ENCODE results near the gene ERBB4. TPM values are rescaled to one million over a fixed set of nuclear protein-coding genes. Genes with fewer than 3 reads are reported as not detected.

Gene ERBB4
- total RNA-seq, 2 experiments from 2014 or later: not detected

GRCh38 chr2:211568439-211568838 lies 970.2 kb downstream of the ERBB4 start:
- Mint-ChIP-seq H3K9me3 (peaks cover 2% of the 10 kb centered on the region), H3K36me3 (ENCODE audit: low read depth) (no peaks in the 10 kb centered on the region), H3K27me3 (no peaks in the 10 kb centered on the region), H3K4me3 (no peak overlapping the region), H3K4me1 (ENCODE audit: low read depth) (no peaks in the 10 kb centered on the region), H3K27ac (no peak overlapping the region)
- Histone ChIP-seq H3K4me1 (ENCODE audit: insufficient read depth, low read length) (no peaks in the 10 kb centered on the region), H3K9me3 (ENCODE audit: control insufficient read depth in 1 of 2, insufficient read depth in 1 of 2, low read length in 2 of 2) (peaks cover 0 to 3% of the 10 kb centered on the region in 2 experiments), H3K4me3 (ENCODE audit: low read length) (no peak overlapping the region), H3K36me3 (ENCODE audit: insufficient read depth, low read length) (no peaks in the 10 kb centered on the region), H3K27me3 (ENCODE audit: control insufficient read depth in 1 of 2, insufficient read depth in 2 of 2, low read length in 2 of 2) (no peaks in the 10 kb centered on the region), H3K27ac (ENCODE audit: low read depth in 1 of 2, low read length in 2 of 2) (no peak overlapping the region)
- POLR2A ChIA-PET: no interaction called here
- CTCF ChIA-PET: no interaction called here
- no peak for TF ChIP-seq CTCF (IDR thresholded peaks at IDR 0.05)
- DNase-seq (no peak), ATAC-seq (ENCODE audit: poor library complexity) (no peak)
- intact Hi-C loops (cut with DNase I, micrococcal nuclease): no loop called here

GRCh38 chr2:211564441-211564840 lies 974.2 kb downstream of the ERBB4 start:
- no peak for TF ChIP-seq CTCF (IDR thresholded peaks at IDR 0.05)
- ChIA-PET CTCF (no interaction called here), POLR2A (no interaction called here)
- no peaks in the 10 kb centered on the region for H3K9me3 ChIP-seq (ENCODE audit: control insufficient read depth in 1 of 2, insufficient read depth in 1 of 2, low read length in 2 of 2)
- H3K36me3 ChIP-seq (ENCODE audit: insufficient read depth, low read length): no peaks in the 10 kb centered on the region
- Mint-ChIP-seq H3K4me1 (ENCODE audit: low read depth) (no peaks in the 10 kb centered on the region), H3K36me3 (ENCODE audit: low read depth) (no peaks in the 10 kb centered on the region), H3K4me3 (no peak overlapping the region), H3K9me3 (no peaks in the 10 kb centered on the region), H3K27me3 (no peaks in the 10 kb centered on the region), H3K27ac (no peak overlapping the region)
- H3K4me3 ChIP-seq (ENCODE audit: low read length): no peak overlapping the region
- no peak overlapping the region for H3K27ac ChIP-seq (ENCODE audit: low read depth in 1 of 2, low read length in 2 of 2)
- H3K4me1 ChIP-seq (ENCODE audit: insufficient read depth, low read length): no peaks in the 10 kb centered on the region
- no peaks in the 10 kb centered on the region for H3K27me3 ChIP-seq (ENCODE audit: control insufficient read depth in 1 of 2, insufficient read depth in 2 of 2, low read length in 2 of 2)
- DNase-seq: no peak
- intact Hi-C loops (cut with DNase I, micrococcal nuclease): no loop called here
- ATAC-seq (ENCODE audit: poor library complexity): no peak

- no peaks in the 10 kb centered on the region for H3K36me3 ChIP-seq (ENCODE audit: insufficient read depth, low read length)
- Mint-ChIP-seq H3K27me3 (no peaks in the 10 kb centered on the region), H3K27ac (no peak overlapping the region), H3K4me1 (ENCODE audit: low read depth) (no peaks in the 10 kb centered on the region), H3K36me3 (ENCODE audit: low read depth) (no peaks in the 10 kb centered on the region), H3K4me3 (no peak overlapping the region), H3K9me3 (no peaks in the 10 kb centered on the region)
- DNase-seq: no peak
- POLR2A ChIA-PET: no interaction called here
- no peak overlapping the region for H3K27ac ChIP-seq (ENCODE audit: low read depth in 1 of 2, low read length in 2 of 2)
- intact Hi-C loops (cut with DNase I, micrococcal nuclease): no loop called here
- no peaks in the 10 kb centered on the region for H3K9me3 ChIP-seq (ENCODE audit: control insufficient read depth in 1 of 2, insufficient read depth in 1 of 2, low read length in 2 of 2)
- H3K4me1 ChIP-seq (ENCODE audit: insufficient read depth, low read length): no peaks in the 10 kb centered on the region
- no peaks in the 10 kb centered on the region for H3K27me3 ChIP-seq (ENCODE audit: control insufficient read depth in 1 of 2, insufficient read depth in 2 of 2, low read length in 2 of 2)
- ATAC-seq (ENCODE audit: poor library complexity): no peak
- CTCF ChIA-PET: no interaction called here
- no peak for TF ChIP-seq CTCF (IDR thresholded peaks at IDR 0.05)
- H3K4me3 ChIP-seq (ENCODE audit: low read length): no peak overlapping the region
Measured at GRCh38 chr2:211545582-211545981, 993.0 kb downstream of the ERBB4 start.

Measured in CD4-positive, alpha-beta T cell (primary cell).